Raji (cell line): ENCODE data around the gene OPRL1.

Experiments used
- POLR2A ChIP-seq: IDR thresholded peaks from 2 replicates; pipeline ENCODE4 v1.6.1; 2011; ENCODE audit warnings: low read depth, low read length, control low read depth; ENCODE audit not compliant: insufficient read depth

OPRL1 gene

DNA sequence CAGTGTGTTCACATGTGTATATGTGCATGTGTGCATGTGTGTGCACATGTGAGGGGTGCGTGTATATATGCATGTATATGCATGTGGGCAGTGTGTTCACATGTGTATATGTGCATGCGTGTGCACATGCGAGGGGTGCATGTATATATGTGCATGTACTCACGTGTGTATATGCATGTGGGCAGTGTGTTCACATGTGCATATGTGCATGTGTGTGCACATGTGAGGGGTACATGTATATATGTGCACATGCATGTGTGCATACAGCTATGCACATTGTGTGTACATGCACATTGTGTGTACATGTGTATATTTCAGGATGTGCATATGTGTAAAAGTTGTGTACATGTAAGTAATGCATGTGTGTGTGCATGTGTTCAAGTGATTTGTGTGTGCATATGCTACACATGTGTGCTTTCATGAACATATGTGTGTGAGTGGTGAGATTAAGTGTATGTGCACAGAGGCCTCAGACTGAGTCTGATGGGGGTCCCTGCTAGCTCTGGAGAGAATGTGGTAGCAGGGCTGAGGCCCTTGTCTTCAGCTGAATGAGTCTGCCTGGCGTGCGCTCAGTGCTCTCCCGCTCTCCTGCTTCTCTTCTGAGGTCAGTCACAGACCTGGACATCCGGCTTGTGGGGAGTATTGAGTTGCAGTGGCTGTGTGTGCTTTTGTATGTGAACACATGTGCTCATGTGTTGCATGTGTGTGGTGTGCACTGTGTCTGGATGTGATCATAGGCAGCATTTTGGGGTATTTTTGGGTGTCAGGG, 64.4 kb downstream of the OPRL1 start:
- TF ChIP-seq POLR2A: no peak

DNA sequence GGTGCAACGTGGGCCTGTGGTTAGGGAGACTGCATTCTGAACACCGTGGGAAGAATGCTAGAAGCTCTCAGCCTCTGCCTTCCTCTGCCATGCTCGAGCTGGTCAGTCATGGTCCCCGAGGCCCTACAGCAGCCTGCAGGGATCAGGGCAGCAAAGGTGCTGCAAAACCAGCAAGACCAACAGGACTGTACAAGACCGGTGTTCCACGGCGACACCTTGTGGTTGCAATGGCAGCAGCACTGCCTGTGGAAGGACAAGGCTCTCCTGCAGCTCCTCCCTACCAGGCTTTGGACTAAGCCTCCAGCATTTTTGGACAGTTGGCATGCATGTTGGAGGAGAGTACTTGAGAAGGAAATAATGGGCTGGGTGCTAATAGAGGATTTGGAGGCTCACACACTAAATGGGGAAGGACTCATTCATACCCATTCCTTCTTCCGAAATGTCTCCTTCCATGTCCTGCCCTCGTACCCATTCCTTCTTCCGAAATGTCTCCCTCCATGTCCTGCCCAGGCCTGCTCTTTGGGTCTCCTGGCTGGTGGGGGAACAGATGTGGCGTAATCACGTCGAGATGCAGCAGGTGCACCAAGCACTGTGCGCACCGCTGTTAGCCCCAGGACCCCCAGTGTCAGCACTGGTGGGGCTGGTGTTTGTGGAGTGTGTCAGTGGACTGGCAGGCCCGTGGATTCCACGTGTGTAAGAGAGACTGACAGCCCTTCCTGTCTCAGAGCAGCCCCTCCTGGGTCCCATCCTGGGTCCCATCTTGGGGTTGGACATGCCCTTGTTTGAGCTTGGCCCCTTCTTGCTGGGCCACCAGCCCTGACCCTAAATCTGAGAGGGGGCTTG, 65.8 kb downstream of the OPRL1 start:
- TF ChIP-seq POLR2A: no peak

DNA sequence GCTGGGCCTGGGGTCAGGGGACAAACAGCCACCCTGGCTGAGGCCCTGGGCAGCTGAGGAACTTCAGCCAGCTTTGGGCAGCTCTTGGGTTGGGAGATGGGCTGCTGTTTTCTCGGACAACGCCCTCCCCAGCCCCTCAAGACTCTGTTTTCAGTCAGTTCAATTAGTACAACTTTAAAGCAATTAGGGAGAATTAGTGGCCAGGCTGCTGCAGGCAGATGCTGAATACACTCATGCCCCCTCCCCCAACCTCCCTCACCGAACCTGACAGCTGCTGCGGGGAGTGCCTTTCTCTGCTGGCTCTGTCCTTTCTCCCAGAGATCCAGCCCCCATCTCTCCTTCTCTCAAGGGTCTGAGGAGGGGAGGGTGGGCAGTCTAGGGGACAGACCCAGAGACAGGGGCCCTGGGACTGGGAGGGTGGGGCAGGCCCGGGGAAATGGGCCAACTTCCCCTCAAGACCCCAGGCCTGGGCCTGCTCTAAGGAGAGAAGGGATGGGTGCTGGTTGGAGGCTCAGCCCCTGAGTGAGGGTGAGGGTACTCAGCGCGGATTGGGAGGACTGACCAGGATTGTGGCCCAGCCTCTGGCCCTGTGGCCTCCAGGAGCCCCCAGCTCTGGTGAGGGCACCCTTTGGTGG, 66.5 kb downstream of the OPRL1 start:
- TF ChIP-seq POLR2A: no peak

GRCh38 chr20:64146936-64147477, 67.1 kb downstream of the OPRL1 start:
- no peak for TF ChIP-seq POLR2A

- no peak for TF ChIP-seq POLR2A
Measured at GRCh38 chr20:64148581-64148980, 68.7 kb downstream of the OPRL1 start.

- TF ChIP-seq POLR2A: no peak
Measured at GRCh38 chr20:64149141-64149540, 69.3 kb downstream of the OPRL1 start.

- no peak for TF ChIP-seq POLR2A
Measured at GRCh38 chr20:64149809-64150560, 70.1 kb downstream of the OPRL1 start.
